GM13977 (cell line): ENCODE measurements around the gene OOEP.
"Not testable (repeated sequence)": the region's sequence is repeated elsewhere in the genome, so short reads cannot be mapped to it uniquely, and the experiment has no call there.

ENCODE experiments used
- DNase-seq: peaks from one replicate; pipeline ENCODE4 v3.0.0; 2012; ENCODE audit warnings: low spot score
- CTCF ChIP-seq: IDR thresholded peaks from 2 replicates; pipeline ENCODE4 v1.5.1; 2012; ENCODE audit warnings: mild to moderate bottlenecking, control low read depth; ENCODE audit not compliant: insufficient read depth; ENCODE audit errors: extremely low read depth, missing control alignments
- in situ Hi-C: fragments of 300-500 bp; cut with MboI; formaldehyde crosslinking; loops from one replicate; pipeline ENCODE4 v1.12.0; 2022; ENCODE audit warnings: low sequenced_read_pairs, low pct_unique_long_range_greater_than_20kb, mixed read lengths, inconsistent platforms; ENCODE audit not compliant: unreplicated experiment

The OOEP gene

GRCh38 chr6:73394577-73395354 lies 25.1 kb upstream of the OOEP start, which contains the start of gene DDX43:
TSS of gene DDX43 (plus strand) at chr6:73394828. CDS start at chr6:73394906, 78 bp downstream.
- in situ Hi-C loops = no loop called here
- no peak for TF ChIP-seq CTCF
- peak; percentile 56 for DNase-seq

GRCh38 chr6:73393278-73393677 lies 23.6 kb upstream of the OOEP start:
- DNase-seq = no peak
- in situ Hi-C loops = no loop called here
- TF ChIP-seq CTCF = no peak

- in situ Hi-C loops, DNase-seq: not testable (repeated sequence)
Measured at GRCh38 chr6:73392188-73392587, 22.5 kb upstream of the OOEP start.

- in situ Hi-C loops = no loop called here
- DNase-seq = no peak
- TF ChIP-seq CTCF = no peak
Measured at GRCh38 chr6:73391675-73392074, 22.0 kb upstream of the OOEP start.

GRCh38 chr6:73389854-73390253 lies 20.2 kb upstream of the OOEP start:
- no peak for TF ChIP-seq CTCF
- in situ Hi-C loops = no loop called here
- DNase-seq = no peak

- DNase-seq = peak; percentile 67
- in situ Hi-C loops = no loop called here
- TF ChIP-seq CTCF = peak; percentile 59
Measured at GRCh38 chr6:73388800-73389512, 19.3 kb upstream of the OOEP start.

GRCh38 chr6:73388433-73388799 lies 18.7 kb upstream of the OOEP start:
- in situ Hi-C loops = no loop called here
- TF ChIP-seq CTCF = no peak
- no peak for DNase-seq
